K562 (cell line): ENCODE measurements around the gene OLFML2A.

Experiments used
- CTCF ChIP-seq, 3 experiments: IDR thresholded peaks in 2 of 3; conservative IDR thresholded peaks in 1 of 3; 2 replicates each; pipeline ENCODE4 v1.5.1; 2011 to 2012; ENCODE audit warnings: low read length in 3 of 3, mild to moderate bottlenecking in 3 of 3, control low read depth in 2 of 3, improper control_type of control experiment in 1 of 3, inconsistent platforms in 1 of 3, low read depth in 1 of 3, mixed read lengths in 1 of 3, moderate library complexity in 1 of 3; ENCODE audit not compliant: insufficient read depth in 2 of 3
- LEF1 ChIP-seq: fragments of 450-650 bp; IDR thresholded peaks from 2 replicates; pipeline ENCODE4 v1.6.1; 2016; ENCODE audit warnings: mild to moderate bottlenecking
- PHF21A ChIP-seq: fragments of 450-650 bp; IDR thresholded peaks from 2 replicates; pipeline ENCODE4 v1.6.1; 2017; ENCODE audit warnings: low read depth, borderline replicate concordance
- TEAD1 ChIP-seq, 2 experiments: fragments of 450-650 bp in 1 of 2; sonication (generic) in 1 of 2; formaldehyde crosslinking; IDR thresholded peaks; 2 replicates each; pipeline versions ENCODE4 v1.4.0 to v1.8.0; 2020 to 2022; ENCODE audit warnings: mild to moderate bottlenecking in 2 of 2, missing genetic modification reagents in 1 of 2

GRCh38 chr9:124768750-124769548 lies 8.0 kb upstream of the OLFML2A start:
- no peak for TF ChIP-seq CTCF (IDR thresholded peaks at IDR 0.05 in 2 of 3, conservative IDR thresholded peaks at IDR 0.05 in 1 of 3; ENCODE audit: insufficient read depth in 2 of 3, low read depth in 1 of 3, low read length in 3 of 3)
- no peak for TF ChIP-seq PHF21A
- TF ChIP-seq LEF1 = no peak
- no peak for TF ChIP-seq TEAD1 (CRISPR knock-in tag; IDR thresholded peaks at IDR 0.05)
